SK-N-MC (cell line): ENCODE data around the gene PPAN.

Experiments
- EZH2 ChIP-seq: fragments of 200-600 bp; sonication (generic); IDR thresholded peaks from one replicate; pipeline ENCODE4 v1.6.1; 2017; ENCODE audit warnings: antibody characterized with exemption
- FOXP2 ChIP-seq: optimal IDR thresholded peaks from 2 replicates; pipeline ENCODE3; 2011; ENCODE audit warnings: mild to moderate bottlenecking, moderate library complexity; ENCODE audit not compliant: insufficient read depth; ENCODE audit errors: extremely low read length, control extremely low read depth
- POLR2AphosphoS5 ChIP-seq: IDR thresholded peaks from 2 replicates; pipeline ENCODE4 v1.6.1; 2012; ENCODE audit warnings: mild to moderate bottlenecking, low read depth, low read length, borderline replicate concordance

DNA sequence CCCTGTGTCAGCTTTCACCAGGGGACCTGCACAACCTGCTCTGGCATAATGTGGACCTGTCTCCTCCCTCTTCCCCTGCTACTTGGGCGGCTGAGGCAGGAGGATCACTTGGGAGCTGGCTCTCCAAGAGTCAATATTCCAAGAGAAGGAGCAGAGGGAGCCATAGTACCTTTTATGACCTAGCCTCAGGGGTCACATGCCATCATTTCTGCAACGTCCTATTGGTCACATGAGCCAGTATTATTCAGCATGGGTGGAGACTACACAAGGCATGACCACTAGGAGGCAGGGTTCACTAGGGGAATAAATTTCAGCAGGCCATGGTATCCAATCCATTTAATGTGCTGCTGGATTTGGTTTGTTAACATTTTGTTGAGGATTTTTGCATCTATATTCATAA lies 32.0 kb upstream of the PPAN start:
- no peak for TF ChIP-seq EZH2
- no peak for TF ChIP-seq POLR2AphosphoS5
- TF ChIP-seq FOXP2: no peak
